ENCODE measurements around the gene AURKB.

- TF ChIP-seq POLR2A (IDR thresholded peaks at IDR 0.05) (no peak), CTCF (IDR thresholded peaks at IDR 0.05) (no peak)
Observed at GRCh38 chr17:8164815-8165131, 45.6 kb downstream of the AURKB start.

All from upper lobe of left lung (tissue), 4 donors.